ENCODE data around the gene GRIA1. TPM values are rescaled to one million over a fixed set of nuclear protein-coding genes. Genes with fewer than 3 reads are reported as not detected.

GRIA1 gene
- total and polyA plus RNA-seq, 2 of the 13 experiments (the other 11 are each of a cell fraction or from before 2014, with no cell fraction given): not detected

- no peak for FAIRE-seq
- Histone ChIP-seq H3K36me3 (replicated peaks in 1 of 2; ENCODE audit: control insufficient read depth in 1 of 2, insufficient read depth in 2 of 2, low read length in 2 of 2) (no peaks in the 10 kb centered on the region), H3K4me1 (ENCODE audit: insufficient read depth, low read length) (no peaks in the 10 kb centered on the region), H2AFZ (ENCODE audit: low read length) (no peak overlapping the region), H3K9me3 (ENCODE audit: low read length) (no peaks in the 10 kb centered on the region), H4K20me1 (ENCODE audit: insufficient read depth, low read length) (no peaks in the 10 kb centered on the region), H3K4me2 (ENCODE audit: low read depth, low read length) (no peak overlapping the region), H3K27me3 (ENCODE audit: control insufficient read depth in 1 of 2, insufficient read depth in 2 of 2, low read length in 2 of 2) (no peaks in the 10 kb centered on the region), H3K27ac (ENCODE audit: extremely low read length, insufficient read depth, low read length) (no peak overlapping the region), H3K79me2 (ENCODE audit: insufficient read depth, low read length) (no peaks in the 10 kb centered on the region), H3K4me3 (replicated peaks in 1 of 3; ENCODE audit: insufficient read depth in 1 of 3, low read depth in 2 of 3, low read length in 3 of 3) (no peak overlapping the region), H3K9ac (ENCODE audit: insufficient read depth, low read depth, low read length) (no peak overlapping the region)
- CTCF ChIA-PET (ENCODE audit: low intra/inter-chr PET ratio, low total read pairs): no interaction called here
- ATAC-seq: no peak
- TF ChIP-seq CTCF (CRISPR knock-in tag; IDR thresholded peaks at IDR 0.05) (peak; percentile 25; the same call in 1 of the 2 replicates), RCOR2 (CRISPR knock-in tag; IDR thresholded peaks at IDR 0.05) (no peak), STAG1 (CRISPR knock-in tag; IDR thresholded peaks at IDR 0.05) (peak; percentile 40), ARHGAP35 (CRISPR knock-in tag; IDR thresholded peaks at IDR 0.05; ENCODE audit: borderline replicate concordance) (no peak), CAMTA2 (CRISPR knock-in tag; IDR thresholded peaks at IDR 0.05; ENCODE audit: borderline replicate concordance) (no peak), ZNF510 (CRISPR knock-in tag; IDR thresholded peaks at IDR 0.05; ENCODE audit: low read depth) (no peak), MEF2D (CRISPR knock-in tag; IDR thresholded peaks at IDR 0.05) (no peak)
- BruUV-seq (replicated peaks): no TSS peak
- no peak for DNase-seq (ENCODE audit: low spot score)
- in situ Hi-C loops (cut with HindIII; ENCODE audit: extremely low pct_ligation_motif_present, low pct_unique_long_range_greater_than_20kb): no loop called here
- POLR2A ChIA-PET: no interaction called here
- 0% methylated on average over 2 of the region's 2 CpGs for WGBS (ENCODE audit: low lambda C conversion rate)
- intact Hi-C loops (cut with micrococcal nuclease; ENCODE audit: unreplicated experiment): no loop called here
These were observed 266.1 kb downstream of the GRIA1 start for GRCh38 chr5:153756540-153756939.

- 0% methylated on average over 1 of the region's 1 CpG for WGBS (ENCODE audit: low lambda C conversion rate)
- no TSS peak for BruUV-seq (replicated peaks)
- FAIRE-seq: no peak
- no peak for TF ChIP-seq HNRNPUL1 (IDR thresholded peaks at IDR 0.05; ENCODE audit: low read depth, low read length)
- TF ChIP-seq UBTF (CRISPR knock-in tag; IDR thresholded peaks at IDR 0.05): no peak
- no peak for TF ChIP-seq RAD51 (IDR thresholded peaks at IDR 0.05; ENCODE audit: borderline replicate concordance)
- TF ChIP-seq GFI1 (CRISPR knock-in tag; IDR thresholded peaks at IDR 0.05; ENCODE audit: borderline replicate concordance): no peak
- no peak for TF ChIP-seq FOXJ3 (CRISPR knock-in tag; IDR thresholded peaks at IDR 0.05; ENCODE audit: borderline replicate concordance)
These were observed 275.5 kb downstream of the GRIA1 start for GRCh38 chr5:153765987-153766386.

More at GRCh38 chr5:153765987-153766386, 275.5 kb downstream of the GRIA1 start:
- in situ Hi-C loops (cut with HindIII; ENCODE audit: extremely low pct_ligation_motif_present, low pct_unique_long_range_greater_than_20kb) (no loop called here), intact Hi-C loops (cut with micrococcal nuclease; ENCODE audit: unreplicated experiment) (no loop called here)
- Histone ChIP-seq H3K27me3 (ENCODE audit: control insufficient read depth in 1 of 2, insufficient read depth in 2 of 2, low read length in 2 of 2) (no peaks in the 10 kb centered on the region), H2AFZ (ENCODE audit: low read length) (no peak overlapping the region), H3K79me2 (ENCODE audit: insufficient read depth, low read length) (no peaks in the 10 kb centered on the region), H3K4me3 (replicated peaks in 1 of 3; ENCODE audit: insufficient read depth in 1 of 3, low read depth in 2 of 3, low read length in 3 of 3) (no peak overlapping the region), H4K20me1 (ENCODE audit: insufficient read depth, low read length) (no peaks in the 10 kb centered on the region), H3K27ac (ENCODE audit: extremely low read length, insufficient read depth, low read length) (no peak overlapping the region), H3K9me3 (ENCODE audit: low read length) (no peaks in the 10 kb centered on the region), H3K36me3 (replicated peaks in 1 of 2; ENCODE audit: control insufficient read depth in 1 of 2, insufficient read depth in 2 of 2, low read length in 2 of 2) (no peaks in the 10 kb centered on the region), H3K9ac (ENCODE audit: insufficient read depth, low read depth, low read length) (no peak overlapping the region), H3K4me1 (ENCODE audit: insufficient read depth, low read length) (no peaks in the 10 kb centered on the region), H3K4me2 (ENCODE audit: low read depth, low read length) (no peak overlapping the region)
- ATAC-seq: no peak
- CTCF ChIA-PET (ENCODE audit: low intra/inter-chr PET ratio, low total read pairs): no interaction called here
- no peak for DNase-seq (ENCODE audit: low spot score)
- POLR2A ChIA-PET: no interaction called here
